ENCODE data around the gene TMEM231. TPM values are rescaled to one million over a fixed set of nuclear protein-coding genes. Genes with fewer than 3 reads are reported as not detected.

Gene TMEM231
- total RNA-seq, 1 donor from 2014 or later, result 6.9 TPM

- intact Hi-C loops (cut with DNase I), result no loop called here
- DNase-seq (ENCODE audit: extremely low spot score in 2 of 2), result no peak
These were observed 61.9 kb downstream of the TMEM231 start for GRCh38 chr16:75494184-75494583.

GRCh38 chr16:75491876-75492275 is 64.2 kb downstream of the TMEM231 start:
- Histone ChIP-seq H3K27ac (no peak overlapping the region), H3K9me3 (no peaks in the 10 kb centered on the region), H3K36me3 (no peaks in the 10 kb centered on the region), H3K27me3 (no peaks in the 10 kb centered on the region), H3K4me1 (peaks cover 12% of the 10 kb centered on the region), H3K4me3 (no peak overlapping the region)
- intact Hi-C loops (cut with DNase I), result no loop called here
- DNase-seq (ENCODE audit: extremely low spot score in 2 of 2), result no peak
- TF ChIP-seq CTCF (IDR thresholded peaks at IDR 0.05) (no peak), POLR2A (IDR thresholded peaks at IDR 0.05) (no peak), POLR2AphosphoS5 (IDR thresholded peaks at IDR 0.05; ENCODE audit: insufficient read depth in 1 of 2, low read depth in 1 of 2) (no peak)

More at GRCh38 chr16:75494184-75494583, 61.9 kb downstream of the TMEM231 start:
- Histone ChIP-seq H3K27me3 (no peaks in the 10 kb centered on the region), H3K36me3 (no peaks in the 10 kb centered on the region), H3K27ac (no peak overlapping the region), H3K4me3 (peak overlapping the region in 1 of 2 donors; percentile 40), H3K9me3 (no peaks in the 10 kb centered on the region), H3K4me1 (peaks cover 12% of the 10 kb centered on the region)
- TF ChIP-seq CTCF (IDR thresholded peaks at IDR 0.05), result no peak
- TF ChIP-seq POLR2A (IDR thresholded peaks at IDR 0.05), result no peak

DNA sequence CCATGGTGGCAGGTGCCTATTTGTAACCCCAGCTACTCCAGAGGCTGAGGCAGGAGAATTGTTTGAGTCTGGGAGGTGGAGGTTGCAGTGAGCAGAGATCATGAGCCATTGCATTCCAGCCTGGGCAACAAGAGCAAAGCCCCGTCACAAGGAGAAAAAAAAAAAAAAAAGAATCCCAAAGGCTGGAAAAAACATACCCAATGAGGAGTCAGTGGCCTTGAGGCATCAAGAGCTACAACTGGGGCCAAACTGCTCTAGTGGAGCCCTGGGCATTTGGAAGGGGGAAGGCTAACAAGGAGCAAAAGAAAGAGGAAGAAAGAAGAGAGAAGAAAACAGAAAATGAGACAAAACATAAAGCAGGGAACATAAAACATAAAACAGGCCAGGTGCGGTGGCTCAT is 67.7 kb downstream of the TMEM231 start:
- TF ChIP-seq CTCF (IDR thresholded peaks at IDR 0.05) (no peak), POLR2A (IDR thresholded peaks at IDR 0.05) (no peak), POLR2AphosphoS5 (IDR thresholded peaks at IDR 0.05; ENCODE audit: insufficient read depth in 1 of 2, low read depth in 1 of 2) (no peak)
- H3K4me3 ChIP-seq, result no peak overlapping the region
- intact Hi-C loops (cut with DNase I), result no loop called here

More for the DNA sequence above, 67.7 kb downstream of the TMEM231 start:
- no peaks in the 10 kb centered on the region for H3K36me3 ChIP-seq
- no peaks in the 10 kb centered on the region for H3K9me3 ChIP-seq
- DNase-seq (ENCODE audit: extremely low spot score in 2 of 2), result no peak
- no peaks in the 10 kb centered on the region for H3K4me1 ChIP-seq
- no peak overlapping the region for H3K27ac ChIP-seq
- H3K27me3 ChIP-seq, result no peaks in the 10 kb centered on the region

Other genes with a start within 250 kb of the TMEM231 start
- 45.7 TPM for gene CFDP1, start 122.7 kb downstream of the TMEM231 start, total RNA-seq
- gene TMEM170A, start 91.6 kb downstream of the TMEM231 start, total RNA-seq, result 21.9 TPM
- 0.25 TPM for gene CHST6, start 60.8 kb downstream of the TMEM231 start, total RNA-seq
- not detected for gene CHST5, start 20.1 kb downstream of the TMEM231 start, total RNA-seq
- 86.4 TPM for gene GABARAPL2, start 10.1 kb upstream of the TMEM231 start, total RNA-seq
- gene ADAT1, start 67.0 kb upstream of the TMEM231 start, total RNA-seq, result 44.4 TPM
- gene KARS1, start 91.4 kb upstream of the TMEM231 start, total RNA-seq, result 82.0 TPM
- 65.1 TPM for gene TERF2IP, start 91.5 kb upstream of the TMEM231 start, total RNA-seq
- not detected for gene CPHXL2, start 120.8 kb upstream of the TMEM231 start, total RNA-seq
- not detected for gene DUXB, start 145.2 kb upstream of the TMEM231 start, total RNA-seq
- gene CPHXL, start 170.2 kb upstream of the TMEM231 start, total RNA-seq, result not detected

Data from vagina (tissue), 2 donors.